HepG2 (cell line): Measurements from ENCODE around the gene CEP78. TPM values are rescaled to one million over a fixed set of nuclear protein-coding genes. Genes with fewer than 3 reads are reported as not detected.

Experiments used
- AKAP8 ChIP-seq: sonication (generic); formaldehyde crosslinking; IDR thresholded peaks from 2 replicates; pipeline ENCODE4 v1.5.1; 2020; ENCODE audit warnings: mild to moderate bottlenecking, missing genetic modification reagents
- CHD4 ChIP-seq: fragments of 200-600 bp; sonication (generic); IDR thresholded peaks from 2 replicates; pipeline ENCODE4 v1.7.0; 2017; ENCODE audit warnings: mild to moderate bottlenecking, low read length, borderline replicate concordance
- HNRNPK ChIP-seq: fragments of 200-400 bp; formaldehyde crosslinking; IDR thresholded peaks from 2 replicates; pipeline ENCODE4 v1.6.1; 2018; ENCODE audit warnings: low read length, low read depth, moderate library complexity, mild to moderate bottlenecking; ENCODE audit not compliant: poor library complexity, severe bottlenecking
- KAT2B ChIP-seq: fragments of 150-350 bp; IDR thresholded peaks from 2 replicates; pipeline ENCODE4 v1.6.1; 2014; ENCODE audit warnings: low read depth, low read length, borderline replicate concordance
- MAFK ChIP-seq, 2 experiments: IDR thresholded peaks in 1 of 2; conservative IDR thresholded peaks in 1 of 2; 2 replicates each; pipeline ENCODE4 v1.6.1; 2011; ENCODE audit warnings: improper control_type of control experiment in 2 of 2, low read length in 2 of 2
- MTF2 ChIP-seq: sonication (generic); formaldehyde crosslinking; IDR thresholded peaks from 2 replicates; pipeline ENCODE4 v1.5.0; 2020; ENCODE audit warnings: missing genetic modification reagents, borderline replicate concordance
- SIX1 ChIP-seq: sonication (generic); formaldehyde crosslinking; IDR thresholded peaks from 2 replicates; pipeline ENCODE4 v1.4.0; 2020; ENCODE audit warnings: missing genetic modification reagents, borderline replicate concordance
- SMYD3 ChIP-seq: sonication (generic); formaldehyde crosslinking; IDR thresholded peaks from 2 replicates; pipeline ENCODE4 v1.8.1; 2023; ENCODE audit warnings: mild to moderate bottlenecking, missing genetic modification reagents
- SP5 ChIP-seq: IDR thresholded peaks from 2 replicates; pipeline ENCODE4 v1.6.1; 2016; ENCODE audit warnings: low read depth, borderline replicate concordance
- TARDBP ChIP-seq: sonication (generic); formaldehyde crosslinking; IDR thresholded peaks from 2 replicates; pipeline ENCODE4 v1.8.0; 2022; ENCODE audit warnings: mild to moderate bottlenecking, missing genetic modification reagents
- TRIM24 ChIP-seq: sonication (generic); formaldehyde crosslinking; IDR thresholded peaks from 2 replicates; pipeline ENCODE4 v1.8.0; 2022; ENCODE audit warnings: mild to moderate bottlenecking, missing genetic modification reagents
- ZC3H4 ChIP-seq: sonication (generic); formaldehyde crosslinking; IDR thresholded peaks from 2 replicates; pipeline ENCODE4 v1.4.0; 2020; ENCODE audit warnings: missing genetic modification reagents, borderline replicate concordance
- ZFP82 ChIP-seq: sonication (generic); formaldehyde crosslinking; IDR thresholded peaks from 2 replicates; pipeline ENCODE4 v1.5.1; 2020; ENCODE audit warnings: mild to moderate bottlenecking, missing genetic modification reagents, borderline replicate concordance
- ZNF20 ChIP-seq: sonication (generic); formaldehyde crosslinking; IDR thresholded peaks from 2 replicates; pipeline ENCODE4 v1.4.0; 2020; ENCODE audit warnings: mild to moderate bottlenecking, moderate library complexity, missing genetic modification reagents
- ZNF24 ChIP-seq: fragments of 450-650 bp; IDR thresholded peaks from 2 replicates; pipeline ENCODE4 v1.6.1; 2017; ENCODE audit warnings: antibody characterized with exemption, mild to moderate bottlenecking
- ZNF382 ChIP-seq: sonication (generic); formaldehyde crosslinking; IDR thresholded peaks from 2 replicates; pipeline ENCODE4 v1.5.0; 2020; ENCODE audit warnings: missing genetic modification reagents, mild to moderate bottlenecking, borderline replicate concordance
- ZNF562 ChIP-seq: sonication (generic); formaldehyde crosslinking; IDR thresholded peaks from 2 replicates; pipeline ENCODE4 v1.8.0; 2022; ENCODE audit warnings: missing genetic modification reagents, borderline replicate concordance
- ZNF570 ChIP-seq: sonication (generic); formaldehyde crosslinking; IDR thresholded peaks from 2 replicates; pipeline ENCODE4 v1.4.0; 2020; ENCODE audit warnings: mild to moderate bottlenecking, missing genetic modification reagents, borderline replicate concordance
- ZNF605 ChIP-seq: sonication (generic); formaldehyde crosslinking; IDR thresholded peaks from 2 replicates; pipeline ENCODE4 v1.8.0; 2022; ENCODE audit warnings: mild to moderate bottlenecking, missing genetic modification reagents
- ZNF660 ChIP-seq: sonication (generic); formaldehyde crosslinking; IDR thresholded peaks from 2 replicates; pipeline ENCODE4 v1.5.1; 2020; ENCODE audit warnings: mild to moderate bottlenecking, low read depth, missing genetic modification reagents, borderline replicate concordance
- polyA plus RNA-seq, 8 experiments: library from polyadenylated mRNA; depleted of rRNA in 3 of 8; stranded (reverse) in 7 of 8; unstranded in 1 of 8; fragments of >200 nt; fragmentation: Illumina TruSeq in 4 of 8; extraction: Trizol in 4 of 8; gene quantifications; 2 replicates each; pipeline versions ENCODE4 v1.2.1 to v1.2.3, GENCODE V29; 2011 to 2016; ENCODE audit warnings: low read depth in 4 of 8, missing spikeins in 1 of 8, mixed read lengths in 1 of 8; ENCODE audit not compliant: insufficient read depth in 1 of 8
- total RNA-seq, 5 experiments: library from RNA; depleted of rRNA; stranded (reverse); fragments of >200 nt; fragmentation: Illumina TruSeq; extraction: Trizol; gene quantifications; 2 replicates each; pipeline ENCODE4 v1.2.3, GENCODE V29; 2016; ENCODE audit warnings: low read depth in 1 of 5
- TF ChIP-seq, protein P1 (sequence below): sonication (generic); formaldehyde crosslinking; IDR thresholded peaks from 2 replicates; pipeline ENCODE4 v1.4.0; 2020; ENCODE audit warnings: missing genetic modification reagents
- TF ChIP-seq, protein P2 (sequence below): sonication (generic); formaldehyde crosslinking; IDR thresholded peaks from 2 replicates; pipeline ENCODE4 v1.5.0; 2020; ENCODE audit warnings: mild to moderate bottlenecking, missing genetic modification reagents
- TF ChIP-seq, protein P3 (sequence below): sonication (generic); formaldehyde crosslinking; IDR thresholded peaks from 2 replicates; pipeline ENCODE4 v1.4.0; 2020; ENCODE audit warnings: missing genetic modification reagents
- TF ChIP-seq, protein P4 (sequence below): sonication (generic); formaldehyde crosslinking; IDR thresholded peaks from 2 replicates; pipeline ENCODE4 v1.5.0; 2020; ENCODE audit warnings: mild to moderate bottlenecking, missing genetic modification reagents

CEP78 gene
- total and polyA plus RNA-seq, 2 of the 13 experiments (the other 11 are each of a cell fraction or from before 2014, with no cell fraction given), result 5.1 to 30.8 TPM

DNA sequence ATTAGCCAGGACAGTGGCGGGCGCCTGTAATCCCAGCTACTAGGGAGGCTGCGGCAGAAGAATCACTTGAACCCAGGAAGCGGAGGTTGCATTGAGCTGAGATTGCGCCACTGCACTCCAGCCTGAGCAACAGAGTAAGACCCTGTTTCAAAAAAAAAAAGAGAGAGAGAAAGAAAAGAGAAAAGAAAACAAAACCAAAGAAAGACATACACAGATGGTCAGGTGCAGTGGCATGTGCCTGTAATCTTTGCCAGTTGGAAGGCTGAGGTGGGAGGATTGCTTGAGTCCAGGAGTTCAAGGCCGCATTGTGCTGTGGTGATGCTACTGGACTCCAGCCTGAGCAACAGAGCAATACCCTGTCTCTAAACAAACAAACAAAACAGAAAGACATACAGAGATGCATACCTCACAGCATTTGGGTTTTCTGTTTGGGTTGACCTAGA is 51.1 kb downstream of the CEP78 start (continued):
- TF ChIP-seq, protein P1, sequence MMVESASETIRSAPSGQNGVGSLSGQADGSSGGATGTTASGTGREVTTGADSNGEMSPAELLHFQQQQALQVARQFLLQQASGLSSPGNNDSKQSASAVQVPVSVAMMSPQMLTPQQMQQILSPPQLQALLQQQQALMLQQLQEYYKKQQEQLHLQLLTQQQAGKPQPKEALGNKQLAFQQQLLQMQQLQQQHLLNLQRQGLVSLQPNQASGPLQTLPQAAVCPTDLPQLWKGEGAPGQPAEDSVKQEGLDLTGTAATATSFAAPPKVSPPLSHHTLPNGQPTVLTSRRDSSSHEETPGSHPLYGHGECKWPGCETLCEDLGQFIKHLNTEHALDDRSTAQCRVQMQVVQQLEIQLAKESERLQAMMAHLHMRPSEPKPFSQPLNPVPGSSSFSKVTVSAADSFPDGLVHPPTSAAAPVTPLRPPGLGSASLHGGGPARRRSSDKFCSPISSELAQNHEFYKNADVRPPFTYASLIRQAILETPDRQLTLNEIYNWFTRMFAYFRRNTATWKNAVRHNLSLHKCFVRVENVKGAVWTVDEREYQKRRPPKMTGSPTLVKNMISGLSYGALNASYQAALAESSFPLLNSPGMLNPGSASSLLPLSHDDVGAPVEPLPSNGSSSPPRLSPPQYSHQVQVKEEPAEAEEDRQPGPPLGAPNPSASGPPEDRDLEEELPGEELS (CRISPR knock-in tag), result peak; percentile 99
- TF ChIP-seq MAFK (conservative IDR thresholded peaks at IDR 0.05 in 1 of 2, IDR thresholded peaks at IDR 0.05 in 1 of 2; ENCODE audit: low read length in 2 of 2) (no peak), MTF2 (CRISPR knock-in tag) (no peak), AKAP8 (no peak), ZNF605 (peak; percentile 21; the same call in 1 of the 2 replicates), ZNF382 (no peak), ZFP82 (CRISPR knock-in tag) (no peak), SP5 (CRISPR knock-in tag) (peak; percentile 66), ZNF20 (CRISPR knock-in tag) (no peak), HNRNPK (no peak), ZC3H4 (CRISPR knock-in tag) (no peak), TRIM24 (CRISPR knock-in tag) (no peak), ZNF24 (no peak), ZNF660 (CRISPR knock-in tag) (no peak), ZNF562 (no peak), KAT2B (no peak), TARDBP (CRISPR knock-in tag) (peak; percentile 76), SIX1 (CRISPR knock-in tag) (peak; percentile 58; the same call in 1 of the 2 replicates), CHD4 (no peak), SMYD3 (CRISPR knock-in tag) (no peak), ZNF570 (CRISPR knock-in tag) (no peak)
- TF ChIP-seq, protein P2, sequence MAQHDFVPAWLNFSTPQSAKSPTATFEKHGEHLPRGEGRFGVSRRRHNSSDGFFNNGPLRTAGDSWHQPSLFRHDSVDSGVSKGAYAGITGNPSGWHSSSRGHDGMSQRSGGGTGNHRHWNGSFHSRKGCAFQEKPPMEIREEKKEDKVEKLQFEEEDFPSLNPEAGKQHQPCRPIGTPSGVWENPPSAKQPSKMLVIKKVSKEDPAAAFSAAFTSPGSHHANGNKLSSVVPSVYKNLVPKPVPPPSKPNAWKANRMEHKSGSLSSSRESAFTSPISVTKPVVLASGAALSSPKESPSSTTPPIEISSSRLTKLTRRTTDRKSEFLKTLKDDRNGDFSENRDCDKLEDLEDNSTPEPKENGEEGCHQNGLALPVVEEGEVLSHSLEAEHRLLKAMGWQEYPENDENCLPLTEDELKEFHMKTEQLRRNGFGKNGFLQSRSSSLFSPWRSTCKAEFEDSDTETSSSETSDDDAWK (CRISPR knock-in tag), result no peak
- TF ChIP-seq, protein P3, sequence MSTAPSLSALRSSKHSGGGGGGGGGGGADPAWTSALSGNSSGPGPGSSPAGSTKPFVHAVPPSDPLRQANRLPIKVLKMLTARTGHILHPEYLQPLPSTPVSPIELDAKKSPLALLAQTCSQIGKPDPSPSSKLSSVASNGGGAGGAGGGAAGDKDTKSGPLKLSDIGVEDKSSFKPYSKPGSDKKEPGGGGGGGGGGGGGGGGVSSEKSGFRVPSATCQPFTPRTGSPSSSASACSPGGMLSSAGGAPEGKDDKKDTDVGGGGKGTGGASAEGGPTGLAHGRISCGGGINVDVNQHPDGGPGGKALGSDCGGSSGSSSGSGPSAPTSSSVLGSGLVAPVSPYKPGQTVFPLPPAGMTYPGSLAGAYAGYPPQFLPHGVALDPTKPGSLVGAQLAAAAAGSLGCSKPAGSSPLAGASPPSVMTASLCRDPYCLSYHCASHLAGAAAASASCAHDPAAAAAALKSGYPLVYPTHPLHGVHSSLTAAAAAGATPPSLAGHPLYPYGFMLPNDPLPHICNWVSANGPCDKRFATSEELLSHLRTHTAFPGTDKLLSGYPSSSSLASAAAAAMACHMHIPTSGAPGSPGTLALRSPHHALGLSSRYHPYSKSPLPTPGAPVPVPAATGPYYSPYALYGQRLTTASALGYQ (CRISPR knock-in tag), result peak; percentile 64; the same call in 1 of the 2 replicates
- TF ChIP-seq, protein P4, sequence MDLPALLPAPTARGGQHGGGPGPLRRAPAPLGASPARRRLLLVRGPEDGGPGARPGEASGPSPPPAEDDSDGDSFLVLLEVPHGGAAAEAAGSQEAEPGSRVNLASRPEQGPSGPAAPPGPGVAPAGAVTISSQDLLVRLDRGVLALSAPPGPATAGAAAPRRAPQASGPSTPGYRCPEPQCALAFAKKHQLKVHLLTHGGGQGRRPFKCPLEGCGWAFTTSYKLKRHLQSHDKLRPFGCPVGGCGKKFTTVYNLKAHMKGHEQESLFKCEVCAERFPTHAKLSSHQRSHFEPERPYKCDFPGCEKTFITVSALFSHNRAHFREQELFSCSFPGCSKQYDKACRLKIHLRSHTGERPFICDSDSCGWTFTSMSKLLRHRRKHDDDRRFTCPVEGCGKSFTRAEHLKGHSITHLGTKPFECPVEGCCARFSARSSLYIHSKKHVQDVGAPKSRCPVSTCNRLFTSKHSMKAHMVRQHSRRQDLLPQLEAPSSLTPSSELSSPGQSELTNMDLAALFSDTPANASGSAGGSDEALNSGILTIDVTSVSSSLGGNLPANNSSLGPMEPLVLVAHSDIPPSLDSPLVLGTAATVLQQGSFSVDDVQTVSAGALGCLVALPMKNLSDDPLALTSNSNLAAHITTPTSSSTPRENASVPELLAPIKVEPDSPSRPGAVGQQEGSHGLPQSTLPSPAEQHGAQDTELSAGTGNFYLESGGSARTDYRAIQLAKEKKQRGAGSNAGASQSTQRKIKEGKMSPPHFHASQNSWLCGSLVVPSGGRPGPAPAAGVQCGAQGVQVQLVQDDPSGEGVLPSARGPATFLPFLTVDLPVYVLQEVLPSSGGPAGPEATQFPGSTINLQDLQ (CRISPR knock-in tag), result no peak
